Uterus (tissue), 4 donors: ENCODE measurements around the gene PNPLA8. TPM values are rescaled to one million over a fixed set of nuclear protein-coding genes. Genes with fewer than 3 reads are reported as not detected.

Experiments
- DNase-seq, 2 donors: peaks; one replicate each; pipeline ENCODE4 v3.0.0-alpha.2; 2019 to 2020
- H3K27ac ChIP-seq, 2 donors: fragments of 200-600 bp; sonication (generic); 1 replicate in 1 of 2; 2 replicates in 1 of 2; pipeline ENCODE4 v1.5.1; 2016 to 2018
- H3K27me3 ChIP-seq, 2 donors: fragments of 200-600 bp; sonication (generic); one replicate each; pipeline ENCODE4 v1.5.1; 2018 to 2019; ENCODE audit warnings: control low read depth in 1 of 2
- H3K36me3 ChIP-seq, 2 donors: fragments of 200-600 bp; sonication (generic); one replicate each; pipeline ENCODE4 v1.5.1; 2019; ENCODE audit warnings: control low read depth in 1 of 2
- H3K4me1 ChIP-seq, 2 donors: fragments of 200-600 bp; sonication (generic); one replicate each; pipeline ENCODE4 v1.5.1; 2018 to 2019; ENCODE audit warnings: control low read depth in 1 of 2
- H3K4me3 ChIP-seq, 2 donors: fragments of 200-600 bp; sonication (generic); 1 replicate in 1 of 2; 2 replicates in 1 of 2; pipeline ENCODE4 v1.5.1; 2018 to 2019; ENCODE audit warnings: mild to moderate bottlenecking in 1 of 2
- H3K9me3 ChIP-seq, 2 donors: fragments of 200-600 bp; sonication (generic); one replicate each; pipeline ENCODE4 v1.5.1; 2019; ENCODE audit warnings: control low read depth in 1 of 2
- POLR2A ChIP-seq, 2 donors: fragments of 450-650 bp; IDR thresholded peaks; one replicate each; pipeline ENCODE4 v1.6.1; 2016; ENCODE audit warnings: antibody characterized with exemption in 2 of 2, mild to moderate bottlenecking in 1 of 2, moderate library complexity in 1 of 2
- intact Hi-C: fragments of 100-400 bp; cut with DNase I; formaldehyde crosslinking; loops from one replicate; pipeline ENCODE4 v1.15.1; 2023; ENCODE audit warnings: low total_unique reads
- total RNA-seq, 4 donors: library from RNA; depleted of rRNA in 3 of 4; stranded (reverse); fragments of >200 nt in 3 of 4; gene quantifications; one replicate each; pipeline versions ENCODE4 v1.1.0 to v1.2.4, GENCODE V29; 2014 to 2023
- TF ChIP-seq, protein P1 (sequence below), 4 experiments: fragments of 200-600 bp in 2 of 4; fragments of 450-650 bp in 2 of 4; sonication (generic) in 2 of 4; IDR thresholded peaks; one replicate each; pipeline ENCODE4 v1.5.1; 2016 to 2019; ENCODE audit warnings: antibody characterized with exemption in 4 of 4, mild to moderate bottlenecking in 2 of 4, moderate library complexity in 1 of 4
- donor health status: DM: yes; HTN: yes; CAD: no.

Gene PNPLA8
- total RNA-seq, 4 donors from 2014 or later: 31.4 to 57.1 (median 46.7) TPM

GRCh38 chr7:108497082-108497725 is 28.7 kb downstream of the PNPLA8 start:
- H3K4me3 ChIP-seq: no peak overlapping the region
- intact Hi-C loops: no loop called here
- H3K9me3 ChIP-seq: no peaks in the 10 kb centered on the region
- H3K4me1 ChIP-seq: no peaks in the 10 kb centered on the region
- H3K27ac ChIP-seq: no peak overlapping the region
- no peaks in the 10 kb centered on the region for H3K27me3 ChIP-seq
- no peak for TF ChIP-seq POLR2A (IDR thresholded peaks at IDR 0.05)
- TF ChIP-seq, protein P1, sequence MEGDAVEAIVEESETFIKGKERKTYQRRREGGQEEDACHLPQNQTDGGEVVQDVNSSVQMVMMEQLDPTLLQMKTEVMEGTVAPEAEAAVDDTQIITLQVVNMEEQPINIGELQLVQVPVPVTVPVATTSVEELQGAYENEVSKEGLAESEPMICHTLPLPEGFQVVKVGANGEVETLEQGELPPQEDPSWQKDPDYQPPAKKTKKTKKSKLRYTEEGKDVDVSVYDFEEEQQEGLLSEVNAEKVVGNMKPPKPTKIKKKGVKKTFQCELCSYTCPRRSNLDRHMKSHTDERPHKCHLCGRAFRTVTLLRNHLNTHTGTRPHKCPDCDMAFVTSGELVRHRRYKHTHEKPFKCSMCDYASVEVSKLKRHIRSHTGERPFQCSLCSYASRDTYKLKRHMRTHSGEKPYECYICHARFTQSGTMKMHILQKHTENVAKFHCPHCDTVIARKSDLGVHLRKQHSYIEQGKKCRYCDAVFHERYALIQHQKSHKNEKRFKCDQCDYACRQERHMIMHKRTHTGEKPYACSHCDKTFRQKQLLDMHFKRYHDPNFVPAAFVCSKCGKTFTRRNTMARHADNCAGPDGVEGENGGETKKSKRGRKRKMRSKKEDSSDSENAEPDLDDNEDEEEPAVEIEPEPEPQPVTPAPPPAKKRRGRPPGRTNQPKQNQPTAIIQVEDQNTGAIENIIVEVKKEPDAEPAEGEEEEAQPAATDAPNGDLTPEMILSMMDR (IDR thresholded peaks at IDR 0.05): peak; percentile 66 to 75 (median 72)
- peak in 1 of 2 donors; percentile 26 for DNase-seq
- H3K36me3 ChIP-seq: no peaks in the 10 kb centered on the region

DNA sequence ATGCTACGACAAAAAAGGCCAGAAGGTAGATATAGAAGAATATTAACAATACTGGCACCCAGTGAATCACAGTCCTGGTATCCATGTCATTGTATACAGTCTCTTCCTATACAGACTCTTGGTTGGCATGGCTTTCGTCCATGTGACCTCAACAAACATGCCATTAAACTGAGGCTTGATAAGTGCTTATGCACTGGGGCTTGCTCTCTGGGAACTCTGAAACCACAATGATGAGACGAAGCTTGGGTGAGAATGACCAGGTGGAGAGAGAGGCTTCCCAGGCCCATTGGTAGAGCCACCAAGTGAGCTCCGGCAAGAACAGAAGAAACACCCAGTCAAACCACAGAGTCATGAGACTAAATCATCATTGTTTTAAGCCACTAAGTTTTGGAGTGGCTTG is 33.2 kb downstream of the PNPLA8 start:
- no peak for DNase-seq
- Histone ChIP-seq H3K27ac (no peak overlapping the region), H3K9me3 (no peaks in the 10 kb centered on the region), H3K27me3 (no peaks in the 10 kb centered on the region), H3K36me3 (no peaks in the 10 kb centered on the region), H3K4me1 (no peaks in the 10 kb centered on the region), H3K4me3 (no peak overlapping the region)
- intact Hi-C loops: no loop called here
- no peak for TF ChIP-seq POLR2A (IDR thresholded peaks at IDR 0.05)

GRCh38 chr7:108488768-108489538 is 37.0 kb downstream of the PNPLA8 start:
- intact Hi-C loops: no loop called here
- TF ChIP-seq, protein P1 (IDR thresholded peaks at IDR 0.05): no peak
- TF ChIP-seq POLR2A (IDR thresholded peaks at IDR 0.05): no peak

GRCh38 chr7:108487646-108488045 is 38.3 kb downstream of the PNPLA8 start:
- Histone ChIP-seq H3K27ac (no peak overlapping the region), H3K36me3 (no peaks in the 10 kb centered on the region), H3K4me3 (no peak overlapping the region), H3K27me3 (no peaks in the 10 kb centered on the region), H3K9me3 (no peaks in the 10 kb centered on the region), H3K4me1 (no peaks in the 10 kb centered on the region)
- no peak for DNase-seq
- intact Hi-C loops: no loop called here
- TF ChIP-seq, protein P1 (IDR thresholded peaks at IDR 0.05): no peak
- TF ChIP-seq POLR2A (IDR thresholded peaks at IDR 0.05): no peak

More at GRCh38 chr7:108488768-108489538, 37.0 kb downstream of the PNPLA8 start:
- Histone ChIP-seq H3K36me3 (no peaks in the 10 kb centered on the region), H3K9me3 (no peaks in the 10 kb centered on the region), H3K27me3 (no peaks in the 10 kb centered on the region), H3K27ac (no peak overlapping the region), H3K4me1 (no peaks in the 10 kb centered on the region), H3K4me3 (no peak overlapping the region)
- DNase-seq: no peak

DNA sequence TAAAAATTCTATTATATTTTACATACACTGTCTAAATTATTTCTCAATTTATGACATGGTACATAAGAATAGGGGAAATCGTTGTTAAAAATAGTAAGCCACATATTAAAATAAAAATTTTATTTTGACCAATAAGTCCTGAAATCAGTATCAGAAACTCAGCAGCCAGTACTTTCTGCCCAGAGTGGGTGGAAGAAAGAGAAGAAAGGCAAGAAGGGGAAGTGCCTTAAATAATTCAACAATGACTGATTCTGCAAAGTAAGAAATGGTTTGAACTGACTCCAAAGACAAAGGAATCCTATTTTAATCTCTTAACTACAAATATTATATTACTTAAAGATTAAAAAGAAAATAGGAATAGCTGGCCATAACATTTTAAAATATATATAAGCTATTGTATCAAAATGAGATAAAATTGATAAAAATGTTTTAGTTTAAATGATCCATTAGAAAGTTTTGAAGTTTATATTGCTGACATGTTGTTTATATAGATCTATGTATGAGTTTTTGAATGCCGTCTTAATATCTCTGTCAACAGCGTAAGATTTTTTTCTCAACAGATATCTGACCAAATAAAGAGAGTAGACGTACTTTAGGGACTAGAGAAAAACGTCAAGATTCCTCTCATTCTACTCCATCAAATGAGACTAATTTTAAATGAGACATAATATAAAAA is 39.5 kb downstream of the PNPLA8 start:
- no peak for DNase-seq
- TF ChIP-seq POLR2A (IDR thresholded peaks at IDR 0.05): no peak
- TF ChIP-seq, protein P1 (IDR thresholded peaks at IDR 0.05): no peak
- no peak overlapping the region for H3K27ac ChIP-seq
- H3K4me3 ChIP-seq: no peak overlapping the region
- H3K9me3 ChIP-seq: no peaks in the 10 kb centered on the region
- no peaks in the 10 kb centered on the region for H3K4me1 ChIP-seq
- H3K27me3 ChIP-seq: no peaks in the 10 kb centered on the region
- no peaks in the 10 kb centered on the region for H3K36me3 ChIP-seq
- intact Hi-C loops: no loop called here
